GM18517 (cell line): ENCODE results near the gene AQP7.
"Not testable (repeated sequence)": the region's sequence is repeated elsewhere in the genome, so short reads cannot be mapped to it uniquely, and the experiment has no call there.

ENCODE experiments used
- ATAC-seq: cut with Tn5 transposase; IDR thresholded peaks from one replicate; pipeline ENCODE4 v1.9.1; 2021; ENCODE audit warnings: mild to moderate bottlenecking, moderate library complexity; ENCODE audit not compliant: unreplicated experiment

AQP7 gene

GRCh38 chr9:33399047-33399446, 3.3 kb downstream of the AQP7 start:
- not testable (repeated sequence) for ATAC-seq

GRCh38 chr9:33397801-33398200, 4.6 kb downstream of the AQP7 start:
- ATAC-seq: not testable (repeated sequence)

GRCh38 chr9:33395159-33395879, 7.0 kb downstream of the AQP7 start:
- ATAC-seq: not testable (repeated sequence)

GRCh38 chr9:33393986-33394385, 8.4 kb downstream of the AQP7 start:
- ATAC-seq: not testable (repeated sequence)

GRCh38 chr9:33393581-33393980, 8.8 kb downstream of the AQP7 start:
- no peak for ATAC-seq

GRCh38 chr9:33392591-33393021, 9.8 kb downstream of the AQP7 start:
- not testable (repeated sequence) for ATAC-seq

- not testable (repeated sequence) for ATAC-seq
These were observed 11.1 kb downstream of the AQP7 start for GRCh38 chr9:33391111-33391771.

GRCh38 chr9:33388110-33388994, 14.0 kb downstream of the AQP7 start:
- no peak for ATAC-seq

- not testable (repeated sequence) for ATAC-seq
These were observed 15.4 kb downstream of the AQP7 start for GRCh38 chr9:33386998-33387397.

GRCh38 chr9:33386641-33386996, 15.7 kb downstream of the AQP7 start:
- ATAC-seq: not testable (repeated sequence)

- ATAC-seq: not testable (repeated sequence)
These were observed 16.3 kb downstream of the AQP7 start for GRCh38 chr9:33385979-33386640.

GRCh38 chr9:33385536-33385935, 16.8 kb downstream of the AQP7 start:
- ATAC-seq: not testable (repeated sequence)

GRCh38 chr9:33383396-33383795, 19.0 kb downstream of the AQP7 start:
- not testable (repeated sequence) for ATAC-seq

GRCh38 chr9:33382397-33382796, 20.0 kb downstream of the AQP7 start:
- ATAC-seq: not testable (repeated sequence)

- ATAC-seq: no peak
These were observed 21.1 kb downstream of the AQP7 start for GRCh38 chr9:33381231-33381791.

- ATAC-seq: no peak
These were observed 21.8 kb downstream of the AQP7 start for GRCh38 chr9:33380390-33381094.

GRCh38 chr9:33379666-33380389, 22.5 kb downstream of the AQP7 start:
- no peak for ATAC-seq

GRCh38 chr9:33378121-33378795, 24.1 kb downstream of the AQP7 start:
- ATAC-seq: no peak
